HG03139 (cell line): ENCODE results near the gene RTRAF.

Source experiments
- ATAC-seq: cut with Tn5 transposase; IDR thresholded peaks from one replicate; pipeline ENCODE4 v1.9.1; 2021; ENCODE audit not compliant: unreplicated experiment

RTRAF gene

DNA sequence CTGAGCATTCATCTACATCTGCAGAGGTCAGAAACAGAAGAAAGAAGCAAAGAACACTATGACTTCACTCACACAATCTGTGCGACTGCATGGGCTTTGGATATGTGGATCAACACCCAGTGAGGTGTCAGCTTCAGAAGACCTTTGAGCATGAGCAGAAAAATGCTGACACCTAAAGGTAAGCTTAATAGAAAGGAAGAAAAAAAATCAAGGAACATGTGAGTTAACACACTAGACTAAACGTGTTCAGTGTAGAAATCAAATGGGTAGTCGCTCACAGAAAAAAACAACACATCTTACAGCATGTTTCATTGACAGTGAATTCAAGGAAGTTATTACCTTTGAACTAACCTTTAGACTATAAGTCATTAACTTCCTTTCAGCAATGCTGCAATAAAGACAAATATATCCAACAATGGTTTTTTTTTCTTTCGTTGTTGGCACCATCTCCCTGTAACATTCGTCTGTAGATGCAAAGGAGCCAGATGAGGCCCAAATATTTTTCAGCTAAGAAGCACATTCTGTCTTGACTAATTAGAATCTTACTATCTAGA, 30.9 kb downstream of the RTRAF start:
- no peak for ATAC-seq

DNA sequence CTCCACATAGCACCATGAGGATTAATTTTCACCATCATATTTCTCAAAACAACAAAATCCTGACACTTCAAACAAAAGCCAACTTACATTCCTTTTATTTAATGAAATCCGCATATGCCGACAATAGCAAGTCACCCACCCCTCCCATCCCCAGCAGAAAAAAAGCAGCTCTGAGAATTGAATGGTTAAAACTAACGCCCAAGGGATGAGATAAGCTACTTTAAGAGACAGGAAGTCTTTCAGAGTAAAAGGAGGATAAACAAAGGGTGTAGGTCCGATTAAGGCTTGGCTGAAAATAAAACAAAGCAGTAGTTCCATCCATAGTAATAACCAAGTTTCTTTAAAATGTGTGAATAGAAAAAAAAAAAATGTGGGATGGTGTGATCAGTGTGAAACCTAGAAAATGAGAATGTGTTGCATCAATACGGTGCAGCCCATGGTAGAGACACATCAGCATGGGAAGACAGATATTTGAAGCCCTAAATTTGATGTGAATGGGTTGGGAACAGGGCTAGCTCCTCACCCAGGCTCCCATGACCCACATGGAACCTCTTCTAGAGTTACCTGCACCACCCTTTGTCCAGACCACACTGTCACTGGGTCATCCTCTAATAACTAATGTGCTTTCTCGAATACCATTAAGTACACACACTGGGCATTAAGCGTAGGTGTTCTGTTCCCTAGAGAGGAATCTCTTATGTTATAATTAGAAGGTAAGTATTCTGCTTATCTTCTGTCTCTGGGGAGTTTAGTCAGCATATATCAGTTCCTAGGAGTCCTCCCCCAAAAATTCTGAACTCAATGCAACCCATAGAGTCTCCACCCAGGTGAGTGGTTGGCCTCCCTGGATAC, 31.7 kb downstream of the RTRAF start:
- ATAC-seq: no peak

DNA sequence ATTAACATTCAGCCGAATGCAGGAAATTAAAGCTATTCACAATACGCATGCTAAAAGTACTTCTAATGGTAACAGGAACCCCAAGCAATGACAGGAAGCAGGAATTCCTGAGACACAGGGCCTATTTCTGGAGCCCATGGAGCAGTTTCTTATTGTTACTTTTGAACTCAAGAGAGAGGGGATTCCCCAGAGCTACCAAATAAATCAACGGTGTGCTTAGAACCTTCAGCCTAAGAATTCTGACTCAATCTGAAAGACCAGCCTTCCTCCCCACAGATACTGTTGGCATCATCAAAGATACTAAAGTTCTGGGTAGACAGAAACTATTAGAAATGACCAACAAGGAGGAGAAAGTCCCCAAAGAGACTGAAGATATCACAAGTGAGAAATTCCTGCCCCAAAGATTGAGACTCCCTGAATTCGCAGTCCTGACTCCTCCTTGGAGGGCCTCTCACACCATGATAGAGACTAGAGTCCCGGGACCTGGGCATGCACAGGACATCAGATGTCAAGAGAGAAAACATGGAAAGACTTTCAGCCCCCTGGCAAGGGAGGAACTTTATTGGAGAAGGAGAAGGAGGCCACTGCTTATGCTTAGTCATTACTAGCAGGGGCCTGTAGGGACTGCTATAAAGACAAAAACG, 32.7 kb downstream of the RTRAF start:
- ATAC-seq: peak; percentile 59

DNA sequence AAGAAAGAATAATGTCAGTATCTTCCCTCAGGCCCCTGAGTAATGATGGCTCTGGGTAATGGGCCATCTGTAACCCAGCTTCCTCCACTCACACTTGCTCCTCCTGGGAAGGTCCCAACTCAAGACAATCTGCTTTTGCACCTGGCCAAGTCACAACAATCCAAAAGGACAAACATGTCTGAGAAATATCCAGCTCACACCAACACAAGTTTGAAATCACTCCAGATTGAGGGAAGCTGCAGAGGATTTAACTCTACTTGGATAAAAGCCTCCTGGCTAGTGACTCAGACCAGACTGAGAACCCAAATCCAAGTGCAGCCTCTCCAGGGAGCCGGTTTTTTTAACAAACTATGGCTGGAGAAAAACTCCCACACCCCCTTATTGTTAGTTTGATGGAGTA, 34.2 kb downstream of the RTRAF start:
- ATAC-seq: no peak

- ATAC-seq: no peak
Observed at GRCh38 chr14:52025310-52025709, 36.0 kb downstream of the RTRAF start.

DNA sequence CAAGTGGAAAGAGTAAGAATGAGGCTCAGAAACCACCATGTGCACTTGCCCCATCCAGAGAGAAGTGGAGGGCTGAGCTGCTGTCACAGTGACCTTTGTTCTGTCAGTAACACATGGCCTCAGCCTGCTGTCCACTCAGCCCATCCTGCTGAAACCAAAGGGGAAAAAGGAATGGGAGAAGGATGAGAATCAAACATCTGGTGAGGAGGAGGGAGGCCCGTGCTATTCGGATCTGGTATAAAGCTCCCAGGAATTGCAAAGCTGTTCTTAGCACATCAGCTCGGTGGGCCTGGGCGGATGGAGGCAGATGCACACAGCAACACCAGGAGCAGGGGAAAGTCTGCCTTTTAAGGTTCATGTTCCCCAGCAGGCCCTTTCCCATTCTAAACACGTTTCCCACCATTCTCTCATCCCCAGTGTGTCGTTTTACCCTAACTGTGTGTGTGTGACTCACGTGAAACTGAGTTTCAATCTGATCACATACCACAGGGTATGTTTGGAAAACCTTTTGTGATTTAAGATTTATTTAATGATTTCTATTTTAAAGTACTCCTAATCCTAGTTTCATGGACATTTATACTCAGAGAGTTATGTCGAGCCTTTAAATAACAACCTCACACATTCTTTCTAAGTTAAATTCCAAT, 36.8 kb downstream of the RTRAF start:
- ATAC-seq: no peak

GRCh38 chr14:52026901-52027300, 37.6 kb downstream of the RTRAF start:
- ATAC-seq: no peak

GRCh38 chr14:52029881-52030280, 40.5 kb downstream of the RTRAF start:
- no peak for ATAC-seq

DNA sequence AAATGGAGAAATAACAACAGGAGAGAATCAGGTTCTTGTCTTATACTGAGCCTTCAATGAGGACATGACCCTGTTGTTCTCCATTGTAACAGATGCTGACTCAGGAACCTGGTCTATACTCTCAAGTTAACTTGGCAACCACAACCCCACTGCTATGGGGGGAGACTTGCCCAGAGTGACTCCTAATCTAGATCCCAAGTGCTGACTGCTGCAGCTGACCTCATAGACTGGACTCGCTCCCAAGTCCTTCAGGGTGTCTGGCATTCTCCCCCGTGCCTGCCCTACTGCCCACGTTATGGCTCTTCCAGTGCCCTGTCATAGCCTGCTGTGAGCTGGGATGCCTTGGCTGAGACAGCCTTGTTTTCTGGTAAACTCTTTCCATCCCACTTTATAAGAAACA, 42.4 kb downstream of the RTRAF start:
- no peak for ATAC-seq

DNA sequence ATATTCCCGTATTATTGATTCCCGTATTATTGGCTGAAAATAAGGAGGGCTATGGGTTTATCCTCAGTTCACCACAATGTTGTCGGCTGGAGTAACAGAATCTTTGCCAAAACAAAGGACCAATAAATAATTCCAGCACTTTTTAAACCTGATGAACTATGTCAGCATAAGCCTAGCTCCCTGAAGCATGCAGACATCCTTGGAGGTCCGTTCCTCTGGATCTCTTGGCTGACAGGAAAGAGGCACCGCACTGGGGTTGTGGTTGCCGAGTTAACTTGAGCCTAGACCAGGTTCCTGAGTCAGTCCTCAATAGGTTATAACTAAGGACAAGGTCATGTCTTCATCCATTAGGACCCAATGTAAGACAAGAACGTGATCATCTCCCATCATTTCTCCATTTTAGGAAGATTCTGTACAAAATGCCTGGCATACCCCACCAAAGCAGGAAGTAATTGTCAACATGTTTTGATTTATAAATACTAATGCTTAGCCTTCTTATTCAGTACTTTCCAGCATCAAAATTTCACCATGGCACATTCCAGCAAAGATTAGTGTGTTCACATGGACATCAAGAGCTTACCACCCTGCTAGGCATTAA, 43.0 kb downstream of the RTRAF start:
- no peak for ATAC-seq

- no peak for ATAC-seq
Observed at GRCh38 chr14:52033101-52033642, 43.8 kb downstream of the RTRAF start.

GRCh38 chr14:52039124-52039815, 49.9 kb downstream of the RTRAF start:
- ATAC-seq: no peak

DNA sequence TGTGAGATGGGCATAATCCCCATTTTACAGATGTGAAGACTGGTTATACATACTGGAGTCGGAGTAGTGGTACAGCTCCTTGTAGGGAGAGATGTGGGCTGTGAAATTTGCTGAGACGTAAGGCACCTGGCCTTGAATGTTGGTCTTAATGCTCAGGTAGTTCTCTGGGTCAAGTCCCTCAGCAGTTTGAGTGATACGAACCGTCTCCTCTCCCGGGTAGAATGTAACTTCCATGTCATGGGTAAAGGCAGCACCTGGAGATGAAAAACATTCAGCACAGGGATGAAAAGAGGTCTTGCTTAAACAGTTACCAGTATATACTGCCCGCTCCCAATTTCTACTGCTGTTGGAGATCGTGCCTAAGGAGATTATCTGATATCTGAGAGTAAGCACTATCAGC, 51.3 kb downstream of the RTRAF start:
- no peak for ATAC-seq

DNA sequence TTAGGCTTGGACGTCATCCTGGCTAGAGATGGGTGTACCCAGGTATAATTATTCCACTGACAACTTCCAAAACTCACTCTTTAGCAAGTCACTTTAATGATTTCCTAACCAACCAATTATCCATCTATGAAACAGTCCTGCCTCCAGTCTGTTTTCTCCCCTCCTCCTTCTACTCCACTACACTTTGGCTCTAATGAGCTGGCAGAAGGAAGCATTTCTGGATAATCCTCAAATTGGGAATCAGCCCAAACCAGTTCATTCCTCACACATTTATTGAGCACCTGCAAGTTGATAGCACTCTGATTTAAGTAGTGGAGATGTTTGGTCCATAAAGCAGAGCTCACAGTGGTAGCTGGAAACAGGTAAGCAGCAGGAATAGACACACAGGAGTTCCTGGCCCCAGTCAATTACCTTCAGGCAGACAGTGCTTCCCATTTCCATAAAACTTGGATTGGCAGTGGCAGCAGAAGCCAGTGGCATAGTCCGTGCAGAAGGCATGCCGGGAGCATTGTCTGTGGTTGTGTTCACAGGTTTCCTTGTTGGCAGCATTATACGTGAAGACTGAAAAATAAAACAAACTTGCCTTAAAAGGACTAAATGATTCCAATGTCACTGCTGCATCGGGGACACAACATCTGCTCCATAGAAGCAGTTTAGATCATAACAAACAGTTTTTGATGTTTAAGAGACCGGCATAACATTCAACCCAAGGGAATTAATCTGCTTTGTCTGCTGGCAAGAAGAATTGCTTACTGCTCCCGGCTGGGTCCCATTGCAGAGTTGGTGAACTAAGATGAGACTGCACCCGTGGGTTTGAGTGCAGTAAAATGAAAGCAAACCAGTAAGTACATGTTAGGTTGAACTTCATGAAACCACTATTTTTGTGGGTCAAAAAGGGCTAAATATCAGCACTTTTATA, 53.3 kb downstream of the RTRAF start:
- no peak for ATAC-seq

GRCh38 chr14:52043690-52044089, 54.3 kb downstream of the RTRAF start:
- ATAC-seq: no peak

- ATAC-seq: no peak
Observed at GRCh38 chr14:52044791-52045522, 55.6 kb downstream of the RTRAF start.

- no peak for ATAC-seq
Observed at GRCh38 chr14:52046376-52046917, 57.1 kb downstream of the RTRAF start.

DNA sequence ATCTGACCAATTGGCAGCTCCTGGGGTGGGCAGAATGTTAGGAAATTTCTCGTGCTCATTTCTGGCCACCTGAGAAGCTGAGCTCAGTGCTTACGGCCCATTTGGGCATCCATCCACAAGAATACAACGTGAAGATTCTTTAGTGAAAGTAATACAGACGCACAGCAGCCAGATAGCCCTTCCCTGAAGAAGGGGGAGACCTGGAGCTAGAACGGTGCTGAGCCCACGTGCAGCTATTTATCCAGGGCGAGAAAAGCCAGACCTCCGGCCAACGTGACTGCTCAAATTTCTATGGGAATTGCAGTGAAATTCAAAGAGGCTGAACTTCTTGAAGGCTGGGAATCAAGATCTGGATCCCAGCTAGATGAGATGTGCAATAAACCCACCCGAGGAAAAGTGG, 58.8 kb downstream of the RTRAF start:
- no peak for ATAC-seq
